Thyroid gland (tissue), 4 donors: ENCODE measurements around the gene CUEDC1. TPM values are rescaled to one million over a fixed set of nuclear protein-coding genes. Genes with fewer than 3 reads are reported as not detected.

Experiments used
- DNase-seq, 2 donors: peaks; one replicate each; pipeline ENCODE4 v3.0.0-alpha.2; 2019
- H3K27ac ChIP-seq, 3 donors: fragments of 200-600 bp; sonication (generic); 1 replicate in 2 of 3; 2 replicates in 1 of 3; pipeline ENCODE4 v1.5.1; 2016 to 2019; ENCODE audit warnings: mild to moderate bottlenecking in 1 of 3, moderate library complexity in 1 of 3
- H3K27me3 ChIP-seq: fragments of 200-600 bp; sonication (generic); one replicate; pipeline ENCODE4 v1.5.1; 2019
- H3K36me3 ChIP-seq, 2 donors: fragments of 200-600 bp; sonication (generic); one replicate each; pipeline ENCODE4 v1.5.1; 2016 to 2019
- H3K4me1 ChIP-seq, 2 donors: fragments of 200-600 bp; sonication (generic); one replicate each; pipeline ENCODE4 v1.5.1; 2017 to 2019
- H3K4me3 ChIP-seq, 3 donors: fragments of 200-600 bp; sonication (generic); replicated peaks in 1 of 3; 1 replicate in 2 of 3; 2 replicates in 1 of 3; pipeline ENCODE4 v1.5.1; 2016; ENCODE audit warnings: mild to moderate bottlenecking in 1 of 3
- H3K9me3 ChIP-seq: fragments of 200-600 bp; sonication (generic); one replicate; pipeline ENCODE4 v1.5.1; 2017
- CTCF ChIP-seq, 6 experiments: fragments of 200-600 bp in 3 of 6; fragments of 450-650 bp in 3 of 6; sonication (generic) in 3 of 6; IDR thresholded peaks; one replicate each; pipeline ENCODE4 v1.5.1; 2016 to 2019; ENCODE audit warnings: antibody characterized with exemption in 6 of 6, mild to moderate bottlenecking in 2 of 6, inconsistent platforms in 1 of 6, moderate library complexity in 1 of 6
- POLR2A ChIP-seq, 2 donors: fragments of 450-650 bp; IDR thresholded peaks; one replicate each; pipeline ENCODE4 v1.6.1; 2017; ENCODE audit warnings: antibody characterized with exemption in 2 of 2, mild to moderate bottlenecking in 2 of 2, moderate library complexity in 1 of 2
- WGBS, 2 donors: methylation state at CpG; one replicate each; pipeline ENCODE4 v1.1.5; 2017; 5-methylcytosine and 5-hydroxymethylcytosine counted together
- intact Hi-C: fragments of 100-400 bp; cut with DNase I; formaldehyde crosslinking; loops from one replicate; pipeline ENCODE4 v1.15.1; 2023
- total RNA-seq, 4 donors: library from RNA; depleted of rRNA; stranded (reverse); fragments of >200 nt; gene quantifications; one replicate each; pipeline ENCODE4 v1.2.3, GENCODE V29; 2016

Gene CUEDC1
- total RNA-seq, 4 donors from 2014 or later, result 25.6 to 32.3 (median 29.9) TPM

- Histone ChIP-seq H3K27me3 (no peaks in the 10 kb centered on the region), H3K4me1 (peaks cover 3 to 15% of the 10 kb centered on the region in 2 donors), H3K36me3 (peaks cover 0 to 9% of the 10 kb centered on the region in 2 donors), H3K9me3 (no peaks in the 10 kb centered on the region), H3K27ac (no peak overlapping the region), H3K4me3 (no peak overlapping the region)
- no peak for DNase-seq
- intact Hi-C loops, result no loop called here
- TF ChIP-seq POLR2A (IDR thresholded peaks at IDR 0.05), result no peak
- no peak for TF ChIP-seq CTCF (IDR thresholded peaks at IDR 0.05)
- 46 to 63% methylated on average over 4 to 7 of the region's 9 CpGs for WGBS, 2 donors
Measured at GRCh38 chr17:57881783-57882351, 73.3 kb downstream of the CUEDC1 start.

- Histone ChIP-seq H3K4me1 (peaks cover 3 to 15% of the 10 kb centered on the region in 2 donors), H3K27ac (no peak overlapping the region), H3K9me3 (no peaks in the 10 kb centered on the region), H3K36me3 (peaks cover 0 to 9% of the 10 kb centered on the region in 2 donors), H3K27me3 (no peaks in the 10 kb centered on the region), H3K4me3 (no peak overlapping the region)
- no peak for DNase-seq
- TF ChIP-seq POLR2A (IDR thresholded peaks at IDR 0.05) (no peak), CTCF (IDR thresholded peaks at IDR 0.05) (no peak)
- WGBS, 2 donors, result 55 to 76% methylated on average over 6 to 8 of the region's 8 CpGs
- intact Hi-C loops, result no loop called here
Measured at GRCh38 chr17:57881143-57881542, 74.1 kb downstream of the CUEDC1 start.

- intact Hi-C loops, result no loop called here
- Histone ChIP-seq H3K4me3 (no peak overlapping the region), H3K36me3 (peaks cover 0 to 9% of the 10 kb centered on the region in 2 donors), H3K9me3 (no peaks in the 10 kb centered on the region), H3K27me3 (no peaks in the 10 kb centered on the region), H3K27ac (no peak overlapping the region), H3K4me1 (peaks cover 11 to 25% of the 10 kb centered on the region in 2 donors)
- no peak for DNase-seq
- WGBS, 2 donors, result 88 to 96% methylated on average over 8 of the region's 8 CpGs
- no peak for TF ChIP-seq POLR2A (IDR thresholded peaks at IDR 0.05)
- TF ChIP-seq CTCF (IDR thresholded peaks at IDR 0.05), result no peak
Measured at GRCh38 chr17:57880086-57880456, 75.1 kb downstream of the CUEDC1 start.

- peaks cover 12 to 29% of the 10 kb centered on the region in 2 donors for H3K4me1 ChIP-seq
Measured at GRCh38 chr17:57879437-57880085, 75.7 kb downstream of the CUEDC1 start.

More at GRCh38 chr17:57879437-57880085, 75.7 kb downstream of the CUEDC1 start:
- no peaks in the 10 kb centered on the region for H3K27me3 ChIP-seq
- H3K9me3 ChIP-seq, result no peaks in the 10 kb centered on the region
- DNase-seq, result peak in 1 of 2 donors; percentile 41
- intact Hi-C loops, result no loop called here
- no peak overlapping the region for H3K4me3 ChIP-seq
- H3K27ac ChIP-seq, result no peak overlapping the region
- WGBS, 2 donors, result 67 to 75% methylated on average over 12 of the region's 12 CpGs
- TF ChIP-seq CTCF (IDR thresholded peaks at IDR 0.05) (no peak), POLR2A (IDR thresholded peaks at IDR 0.05) (no peak)
- peaks cover 0 to 6% of the 10 kb centered on the region in 2 donors for H3K36me3 ChIP-seq
